Right lobe of liver (tissue), 6 donors: ENCODE data around the gene SHROOM1. TPM values are rescaled to one million over a fixed set of nuclear protein-coding genes. Genes with fewer than 3 reads are reported as not detected.
"Not testable (repeated sequence)": the region's sequence is repeated elsewhere in the genome, so short reads cannot be mapped to it uniquely, and the experiment has no call there.

ENCODE experiments used
- ATAC-seq, 4 donors: fragments of 200-7000 bp; cut with Tn5 transposase; one replicate each; pipeline ENCODE4 v1.9.1; 2020; ENCODE audit warnings: mild to moderate bottlenecking in 4 of 4, moderate library complexity in 4 of 4
- DNase-seq, 3 donors: peaks; one replicate each; pipeline ENCODE4 v3.0.0-alpha.2; 2020
- H3K27ac ChIP-seq, 3 donors: fragments of 200-600 bp; one replicate each; pipeline ENCODE4 v1.8.0; 2022
- H3K27me3 ChIP-seq, 2 donors: fragments of 200-600 bp; one replicate each; pipeline ENCODE4 v1.8.0; 2022
- H3K36me3 ChIP-seq, 4 donors: fragments of 200-600 bp; sonication (generic) in 1 of 4; one replicate each; pipeline versions ENCODE4 v1.5.1 to v1.8.0; 2017 to 2022; ENCODE audit warnings: control low read depth in 1 of 4
- H3K4me1 ChIP-seq, 4 donors: fragments of 200-600 bp; sonication (generic) in 1 of 4; one replicate each; pipeline versions ENCODE4 v1.5.1 to v1.8.0; 2017 to 2022; ENCODE audit warnings: control low read depth in 1 of 4
- H3K4me3 ChIP-seq, 3 donors: fragments of 200-600 bp; one replicate each; pipeline ENCODE4 v1.8.0; 2022
- H3K9me3 ChIP-seq, 4 donors: fragments of 200-600 bp; sonication (generic) in 1 of 4; one replicate each; pipeline versions ENCODE4 v1.5.1 to v1.8.0; 2017 to 2022; ENCODE audit warnings: control low read depth in 1 of 4
- CTCF ChIP-seq, 4 donors: fragments of 200-600 bp in 3 of 4; fragments of 450-650 bp in 1 of 4; IDR thresholded peaks; one replicate each; pipeline versions ENCODE4 v1.5.1 to v1.8.0; 2016 to 2022; ENCODE audit warnings: antibody characterized with exemption in 4 of 4, mild to moderate bottlenecking in 2 of 4
- POLR2A ChIP-seq: fragments of 450-650 bp; IDR thresholded peaks from one replicate; pipeline ENCODE4 v1.6.1; 2017; ENCODE audit warnings: antibody characterized with exemption, mild to moderate bottlenecking
- WGBS: methylation state at CpG from one replicate; pipeline ENCODE4 v1.1.6; 2018; ENCODE audit warnings: low coverage, low lambda C conversion rate; ENCODE audit not compliant: insufficient coverage; ENCODE audit errors: missing lambda C conversion rate; 5-methylcytosine and 5-hydroxymethylcytosine counted together
- intact Hi-C, 2 donors: fragments of 100-400 bp; cut with DNase I; formaldehyde crosslinking; loops; one replicate each; pipeline versions ENCODE4 v1.11.2 to v1.14.1; 2022
- total RNA-seq, 6 experiments: library from RNA; depleted of rRNA in 2 of 6; stranded (reverse); fragments of >200 nt in 2 of 6; fragmentation: NEBNext Ultra II Directional in 3 of 6; extraction: Animal tissue kit (Norgen Biotek cat#: 25700) in 3 of 6; gene quantifications; one replicate each; pipeline versions ENCODE4 v1.1.0 to v1.2.4, GENCODE V29; 2016 to 2023
- donor health status: DM: no; HTN: yes; CAD: no.
- donor health status: DM: no; HTN: no; CAD: no.
- donor health status: DM: no; HTN: no; CAD: no.
- donor health status: DM: no; HTN: yes; CAD: no.
- donor health status: DM: no; HTN: yes; CAD: no.

SHROOM1 gene
- total RNA-seq, 6 experiments from 2014 or later: 29.5 to 96.1 (median 77.4) TPM

GRCh38 chr5:132807163-132807838 is 23.1 kb downstream of the SHROOM1 start:
- Histone ChIP-seq H3K9me3 (no peaks in the 10 kb centered on the region), H3K27ac (peak overlapping the region in 2 of 3 donors; percentile 42 to 64), H3K36me3 (no peaks in the 10 kb centered on the region), H3K4me3 (peak overlapping the region in 2 of 3 donors; percentile 17 to 19), H3K27me3 (no peaks in the 10 kb centered on the region), H3K4me1 (peaks cover 0 to 32% (median 3%) of the 10 kb centered on the region in 4 donors)
- peak; percentile 29 for TF ChIP-seq POLR2A
- peak; percentile 13 to 37 (median 26) for TF ChIP-seq CTCF (IDR thresholded peaks at IDR 0.05)
- WGBS: 43% methylated on average over 8 of the region's 12 CpGs
- intact Hi-C loops: no loop called here
- peak; percentile 57 to 81 (median 74) for DNase-seq
- peak; percentile 91 to 95 (median 92) for ATAC-seq

GRCh38 chr5:132806804-132807162 is 23.7 kb downstream of the SHROOM1 start:
- H3K9me3 ChIP-seq, H3K27me3 ChIP-seq, ATAC-seq, intact Hi-C loops, H3K36me3 ChIP-seq, DNase-seq: not testable (repeated sequence)
- peak overlapping the region in 2 of 3 donors; percentile 42 to 64 for H3K27ac ChIP-seq
- peak overlapping the region in 2 of 3 donors; percentile 17 to 19 for H3K4me3 ChIP-seq
- H3K4me1 ChIP-seq: peaks cover 0 to 32% (median 3%) of the 10 kb centered on the region in 4 donors
- 81% methylated on average over 9 of the region's 12 CpGs for WGBS

- H3K4me1 ChIP-seq: peaks cover 0 to 32% (median 3%) of the 10 kb centered on the region in 4 donors
- DNase-seq, H3K4me3 ChIP-seq, H3K27me3 ChIP-seq, intact Hi-C loops, ATAC-seq, H3K27ac ChIP-seq, H3K36me3 ChIP-seq, H3K9me3 ChIP-seq: not testable (repeated sequence)
- WGBS: 71% methylated on average over 5 of the region's 6 CpGs
These were observed 24.6 kb downstream of the SHROOM1 start for GRCh38 chr5:132805872-132806271.

- H3K36me3 ChIP-seq, H3K27ac ChIP-seq, DNase-seq, H3K4me3 ChIP-seq, H3K27me3 ChIP-seq, intact Hi-C loops, H3K9me3 ChIP-seq, ATAC-seq: not testable (repeated sequence)
- WGBS: 75% methylated on average over 1 of the region's 1 CpG
- peaks cover 0 to 24% (median 3%) of the 10 kb centered on the region in 4 donors for H3K4me1 ChIP-seq
These were observed 26.2 kb downstream of the SHROOM1 start for GRCh38 chr5:132804219-132804618.

GRCh38 chr5:132802685-132803066 is 27.8 kb downstream of the SHROOM1 start:
- H3K9me3 ChIP-seq, DNase-seq, H3K27ac ChIP-seq, H3K36me3 ChIP-seq, H3K4me3 ChIP-seq, intact Hi-C loops, ATAC-seq, H3K27me3 ChIP-seq: not testable (repeated sequence)
- 95% methylated on average over 5 of the region's 5 CpGs for WGBS
- peaks cover 0 to 14% (median 0%) of the 10 kb centered on the region in 4 donors for H3K4me1 ChIP-seq

GRCh38 chr5:132802044-132802684 is 28.3 kb downstream of the SHROOM1 start:
- 97% methylated on average over 4 of the region's 5 CpGs for WGBS
- intact Hi-C loops: no loop called here

More at GRCh38 chr5:132802044-132802684, 28.3 kb downstream of the SHROOM1 start:
- H3K9me3 ChIP-seq: no peaks in the 10 kb centered on the region
- DNase-seq: no peak
- no peaks in the 10 kb centered on the region for H3K27me3 ChIP-seq
- no peak for ATAC-seq
- peaks cover 0 to 9% (median 0%) of the 10 kb centered on the region in 4 donors for H3K4me1 ChIP-seq
- no peak overlapping the region for H3K4me3 ChIP-seq
- TF ChIP-seq POLR2A: no peak
- TF ChIP-seq CTCF (IDR thresholded peaks at IDR 0.05): no peak
- no peak overlapping the region for H3K27ac ChIP-seq
- no peaks in the 10 kb centered on the region for H3K36me3 ChIP-seq
